ENCODE measurements around the gene KRT222.

The KRT222 gene

GRCh38 chr17:40697297-40697696, 32.3 kb upstream of the KRT222 start:
- Histone ChIP-seq H3K27ac (replicated peaks) (no peak overlapping the region), H3K27me3 (ENCODE audit: insufficient read depth, poor library complexity, severe bottlenecking) (peaks cover 6% of the 10 kb centered on the region), H3K4me3 (replicated peaks; ENCODE audit: insufficient read depth, low read length) (no peak overlapping the region)
- TF ChIP-seq GABPA (IDR thresholded peaks at IDR 0.05; ENCODE audit: low read depth) (no peak), REST (IDR thresholded peaks at IDR 0.05; ENCODE audit: insufficient replicate concordance, low read depth) (no peak), SPI1 (IDR thresholded peaks at IDR 0.05; ENCODE audit: borderline replicate concordance, low read depth) (no peak), CTCF (IDR thresholded peaks at IDR 0.05; ENCODE audit: insufficient read depth, low read length) (no peak), POLR2AphosphoS5 (IDR thresholded peaks at IDR 0.05; ENCODE audit: low read depth) (no peak)
- DNase-seq (ENCODE audit: low read depth in 1 of 2, low spot score in 1 of 2), result no peak

- TF ChIP-seq GABPA (IDR thresholded peaks at IDR 0.05; ENCODE audit: low read depth), result no peak
- no peak for TF ChIP-seq CTCF (IDR thresholded peaks at IDR 0.05; ENCODE audit: insufficient read depth, low read length)
- TF ChIP-seq SPI1 (IDR thresholded peaks at IDR 0.05; ENCODE audit: borderline replicate concordance, low read depth), result no peak
- no peak for TF ChIP-seq POLR2AphosphoS5 (IDR thresholded peaks at IDR 0.05; ENCODE audit: low read depth)
- no peak for TF ChIP-seq REST (IDR thresholded peaks at IDR 0.05; ENCODE audit: insufficient replicate concordance, low read depth)
- no peak for DNase-seq (ENCODE audit: low read depth in 1 of 2, low spot score in 1 of 2)
- Histone ChIP-seq H3K27me3 (ENCODE audit: insufficient read depth, poor library complexity, severe bottlenecking) (peaks cover 6% of the 10 kb centered on the region), H3K4me3 (replicated peaks; ENCODE audit: insufficient read depth, low read length) (no peak overlapping the region), H3K27ac (replicated peaks) (no peak overlapping the region)
Observed at GRCh38 chr17:40696651-40697072, 31.7 kb upstream of the KRT222 start.

- H3K4me3 ChIP-seq (replicated peaks; ENCODE audit: insufficient read depth, low read length), result no peak overlapping the region
- no peak for TF ChIP-seq GABPA (IDR thresholded peaks at IDR 0.05; ENCODE audit: low read depth)
- no peak for TF ChIP-seq SPI1 (IDR thresholded peaks at IDR 0.05; ENCODE audit: borderline replicate concordance, low read depth)
- no peak for TF ChIP-seq CTCF (IDR thresholded peaks at IDR 0.05; ENCODE audit: insufficient read depth, low read length)
- TF ChIP-seq REST (IDR thresholded peaks at IDR 0.05; ENCODE audit: insufficient replicate concordance, low read depth), result no peak
- TF ChIP-seq POLR2AphosphoS5 (IDR thresholded peaks at IDR 0.05; ENCODE audit: low read depth), result no peak
- peaks cover 6% of the 10 kb centered on the region for H3K27me3 ChIP-seq (ENCODE audit: insufficient read depth, poor library complexity, severe bottlenecking)
- H3K27ac ChIP-seq (replicated peaks), result no peak overlapping the region
- no peak for DNase-seq (ENCODE audit: low read depth in 1 of 2, low spot score in 1 of 2)
Observed at GRCh38 chr17:40695874-40696472, 31.0 kb upstream of the KRT222 start.
